A549 treated with ZK216348 at 1 μM for 4 hours (cell line): ENCODE measurements around the gene LCN1. TPM values are rescaled to one million over a fixed set of nuclear protein-coding genes. Genes with fewer than 3 reads are reported as not detected.

ENCODE experiments used
- total RNA-seq: library from RNA; stranded (reverse); fragments of 200-300 nt; extraction: Qiagen RNA extraction; gene quantifications from 5 replicates; pipeline ENCODE4 v1.2.3, GENCODE V29; 2022; ENCODE audit warnings: low read depth

Gene LCN1
- 0.53 TPM in 1 of 5 replicates, not detected in the others for total RNA-seq

DNA sequence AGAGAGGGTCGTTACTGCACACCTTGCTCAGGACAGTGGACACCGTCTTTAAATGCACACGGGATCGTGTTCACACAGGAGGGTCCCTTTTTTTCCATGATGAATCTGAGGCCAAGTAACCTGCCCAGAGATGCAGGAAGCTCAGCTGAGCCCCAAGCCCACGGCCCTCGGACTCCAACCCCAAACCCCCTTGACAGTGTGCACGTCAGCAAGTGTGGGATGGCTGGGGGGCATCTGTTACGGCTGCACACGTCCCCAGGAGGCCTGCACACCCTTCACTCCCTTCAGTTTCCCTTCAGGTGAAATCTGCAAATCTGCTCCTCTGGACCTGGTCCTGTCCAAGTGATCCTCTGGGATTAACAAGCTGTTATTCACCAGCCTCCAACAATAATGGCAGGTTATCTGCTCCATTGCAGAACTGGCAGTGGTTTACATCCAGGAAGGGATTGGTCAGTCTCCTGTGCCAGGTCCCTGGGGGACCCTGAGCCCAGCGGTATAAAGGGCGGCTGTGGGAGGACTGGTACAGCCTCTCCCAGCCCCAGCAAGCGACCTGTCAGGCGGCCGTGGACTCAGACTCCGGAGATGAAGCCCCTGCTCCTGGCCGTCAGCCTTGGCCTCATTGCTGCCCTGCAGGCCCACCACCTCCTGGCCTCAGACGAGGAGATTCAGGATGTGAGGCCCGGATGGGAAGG is at the start of gene LCN1:
LCN1 (plus strand) TSS at position 525 of the 692 bp plus-strand sequence; CDS start at position 583, 58 bp downstream.

DNA sequence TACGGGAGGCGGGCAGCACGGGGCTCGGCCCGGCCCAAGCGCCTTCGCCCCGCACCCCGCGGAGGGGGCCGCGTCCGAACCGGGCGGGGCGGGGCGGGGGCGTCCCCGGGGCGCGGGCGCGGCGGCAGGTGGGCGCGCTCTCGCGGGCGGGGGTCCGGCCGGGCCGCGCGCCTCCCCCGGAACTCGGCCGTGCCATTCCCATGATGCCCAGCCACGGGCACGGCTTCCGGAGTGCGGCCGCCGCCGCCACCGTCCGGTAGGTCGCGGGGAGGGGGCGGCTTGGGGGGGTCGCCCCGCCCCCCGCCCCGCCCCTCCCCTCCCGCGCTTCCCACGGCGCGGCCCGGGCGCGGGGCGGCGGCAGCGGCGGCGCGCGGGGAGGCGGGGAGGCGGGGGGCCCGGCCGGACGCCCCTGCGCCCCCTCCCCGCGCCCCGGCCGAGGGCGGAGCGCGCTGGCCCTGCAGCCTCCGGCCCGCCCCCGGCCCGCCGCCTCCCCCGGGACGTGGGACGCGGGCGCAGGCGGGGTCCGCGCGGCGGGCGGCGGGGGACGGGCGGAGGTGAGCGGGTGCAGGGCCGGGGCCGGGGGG is 41.7 kb upstream of the LCN1 start, which contains the start of gene PPP1R26:
PPP1R26 (plus strand) TSS at position 314 of the 584 bp plus-strand sequence. CDS start 4,729 bp downstream, outside the sequence.

DNA sequence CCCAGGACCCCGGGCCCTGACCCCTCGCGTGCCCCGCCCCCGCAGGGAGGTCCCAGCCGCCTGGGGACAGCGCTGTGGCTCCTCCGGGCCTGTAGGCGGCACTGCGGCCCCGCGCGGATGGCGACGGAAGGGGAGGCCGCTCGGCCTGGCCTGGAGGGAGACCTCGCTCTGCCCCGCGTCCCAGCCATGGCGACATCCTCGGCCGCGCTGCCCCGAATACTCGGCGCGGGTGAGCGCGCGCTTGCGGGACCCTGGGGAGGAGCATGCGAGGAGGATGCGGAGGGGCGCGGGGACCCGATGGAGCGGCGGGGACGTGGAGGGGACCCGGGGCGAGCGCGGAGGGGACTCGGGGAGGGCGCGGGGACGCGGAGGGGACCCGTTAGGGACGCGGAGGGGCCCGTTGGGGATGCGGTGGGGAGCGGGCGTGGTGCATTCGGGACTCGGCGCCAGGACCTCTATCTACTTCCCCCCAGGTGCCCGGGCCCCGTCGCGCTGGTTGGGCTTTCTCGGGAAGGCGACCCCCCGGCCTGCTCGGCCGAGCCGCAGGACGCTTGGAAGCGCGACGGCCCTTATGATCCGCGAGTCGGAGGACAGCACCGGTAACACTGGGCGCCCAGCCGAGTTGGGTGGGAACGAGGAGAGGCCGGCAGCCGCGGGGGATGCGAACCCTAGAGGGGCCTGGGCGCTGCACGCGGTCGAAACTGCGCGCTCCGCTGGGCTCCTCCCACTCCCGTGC is 20.5 kb upstream of the LCN1 start, which contains the start of gene MRPS2:
MRPS2 (plus strand) TSS at position 158 of the 736 bp plus-strand sequence; CDS start at position 187, 29 bp downstream.

DNA sequence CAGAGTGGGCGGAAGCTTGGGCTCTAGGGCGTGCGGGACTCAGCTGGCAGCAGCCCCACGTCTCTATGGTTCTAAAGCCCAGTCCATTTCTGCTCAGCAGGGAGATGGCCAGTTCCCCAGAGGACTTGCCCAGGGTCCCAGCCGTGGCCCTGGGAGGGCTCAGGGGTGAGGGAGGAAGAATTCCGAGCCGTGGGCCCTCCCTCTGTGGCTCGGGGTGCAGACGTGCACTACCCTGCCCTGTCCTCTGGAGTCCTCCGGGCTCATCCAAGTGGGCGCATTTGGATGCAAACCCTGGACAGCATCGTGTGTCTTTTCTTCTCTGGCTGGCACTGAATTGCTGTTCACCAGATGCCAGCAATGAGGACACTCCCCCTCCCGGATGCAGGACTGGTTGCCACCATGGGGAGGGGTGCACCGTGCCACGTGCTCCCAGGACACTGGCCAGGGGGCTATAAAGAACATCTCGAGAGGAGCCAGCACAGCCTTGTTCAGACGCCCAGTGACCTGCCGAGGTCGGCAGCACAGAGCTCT is 24.5 kb downstream of the LCN1 start, which contains the start of gene OBP2A:
OBP2A (plus strand) TSS at position 481 of the 531 bp plus-strand sequence. CDS start 55 bp downstream, outside the sequence.

DNA sequence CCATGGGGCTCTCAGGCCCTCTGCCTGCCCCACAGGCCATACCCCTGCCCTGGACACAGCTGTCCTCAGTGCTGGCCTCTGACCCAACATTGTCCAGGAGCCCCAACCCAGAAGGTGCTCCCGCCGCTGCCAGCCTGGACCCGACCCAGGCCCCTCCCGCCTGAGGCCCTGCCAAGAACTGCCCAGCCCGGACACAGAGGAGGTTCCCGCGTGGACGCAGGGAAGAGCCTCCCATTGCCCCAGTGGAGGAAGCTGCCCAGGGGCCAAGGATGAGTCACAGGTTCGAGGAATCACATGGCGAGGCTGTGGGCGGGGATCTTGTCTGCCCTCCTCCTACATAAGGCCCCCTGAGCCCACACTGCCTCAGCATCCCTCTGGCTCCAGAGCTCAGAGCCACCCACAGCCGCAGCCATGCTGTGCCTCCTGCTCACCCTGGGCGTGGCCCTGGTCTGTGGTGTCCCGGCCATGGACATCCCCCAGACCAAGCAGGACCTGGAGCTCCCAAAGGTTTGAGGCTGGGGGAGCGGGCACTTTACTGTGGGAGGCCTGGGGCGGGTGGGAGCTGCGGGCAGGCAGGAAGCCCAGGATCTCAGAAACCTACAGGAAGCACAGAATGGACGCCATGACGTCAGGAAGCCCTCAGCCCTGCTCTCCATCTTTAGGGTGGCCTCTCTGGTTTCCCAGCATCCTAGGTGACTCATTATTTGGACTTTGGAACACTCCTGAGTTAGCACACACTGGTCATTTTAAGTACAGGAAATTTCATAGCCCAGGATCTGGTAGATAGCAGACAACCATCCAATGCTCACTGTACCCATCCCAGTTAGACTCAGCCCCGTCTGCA is 40.4 kb downstream of the LCN1 start, which contains the start of gene PAEP:
PAEP (plus strand) TSS at position 366 of the 844 bp plus-strand sequence.

Other genes with a start within 250 kb of the LCN1 start
- gene PPP1R26, start 41.7 kb upstream of the LCN1 start, total RNA-seq, result 10.5 to 21.5 TPM (median 20.0 TPM) in 5 replicates
- gene MRPS2, start 20.8 kb upstream of the LCN1 start, total RNA-seq, result 82.9 to 136 TPM (median 127 TPM) in 5 replicates
- gene OBP2A, start 24.7 kb downstream of the LCN1 start, total RNA-seq, result not detected in 5 replicates
- 0.20 to 0.41 TPM in 2 of 5 replicates, not detected in the others for gene PAEP, start 40.3 kb downstream of the LCN1 start, total RNA-seq
- gene GLT6D1, start 118.1 kb downstream of the LCN1 start, total RNA-seq, result not detected in 5 replicates
- not detected in 5 replicates for gene LCN9, start 141.9 kb downstream of the LCN1 start, total RNA-seq
- gene SOHLH1, start 178.0 kb downstream of the LCN1 start, total RNA-seq, result not detected in 5 replicates
- not detected in 5 replicates for gene KCNT1, start 180.7 kb downstream of the LCN1 start, total RNA-seq